Measurements from ENCODE around the gene TREX2. TPM values are rescaled to one million over a fixed set of nuclear protein-coding genes. Genes with fewer than 3 reads are reported as not detected.
A peak's percentile ranks its signal among the peaks of the same experiment; 100 is the strongest.

The TREX2 gene
- total RNA-seq, 1 experiment from 2014 or later = 1.1 TPM

DNA sequence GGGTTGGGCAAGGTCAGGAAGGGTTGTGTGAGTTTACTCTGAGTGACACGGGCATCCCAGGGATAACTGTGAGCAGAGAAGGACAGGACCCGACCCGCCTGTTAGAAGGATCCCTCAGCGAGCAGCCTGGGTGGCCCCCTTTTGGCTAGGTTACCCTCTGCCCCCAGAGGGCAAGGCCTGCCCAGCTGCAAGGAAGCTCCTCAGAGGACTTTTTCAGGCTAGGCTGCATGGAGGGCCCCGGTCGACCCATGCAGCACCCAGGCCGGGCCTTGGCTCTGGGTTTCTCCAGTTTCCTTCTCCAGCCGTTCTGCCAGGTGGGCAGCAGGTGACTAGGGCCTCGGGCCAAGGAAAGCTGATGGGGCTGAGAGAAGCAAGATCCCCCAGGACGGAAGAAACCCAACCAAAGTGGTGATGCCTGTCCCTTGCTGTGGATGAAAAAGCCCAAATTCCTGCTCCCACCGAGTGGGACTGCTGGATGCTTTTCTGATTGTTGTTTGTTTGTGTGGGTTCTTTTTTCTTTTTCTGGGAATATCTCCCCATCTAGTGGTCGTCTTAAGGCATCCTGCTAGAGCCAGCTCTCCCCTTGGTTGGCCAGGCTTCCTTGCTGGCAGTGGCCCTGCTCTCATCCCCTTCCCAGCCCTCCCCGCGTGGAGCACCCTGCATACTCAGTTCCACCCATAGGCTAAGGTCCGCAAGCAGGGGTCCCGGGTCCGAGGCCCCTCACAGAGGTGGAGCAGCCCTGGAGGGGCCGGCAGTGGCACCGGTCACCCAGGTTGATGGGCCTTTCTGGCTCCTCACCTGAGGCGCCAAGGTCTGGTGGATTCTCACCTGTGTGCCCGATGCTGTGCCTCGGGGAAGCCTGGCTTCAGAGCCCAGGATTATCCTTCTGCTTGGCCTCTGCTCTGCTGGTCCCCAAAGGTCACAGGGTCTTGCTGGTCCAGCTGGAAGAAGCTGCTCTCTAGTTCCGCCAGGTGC, 32.8 kb downstream of the TREX2 start:
- Histone ChIP-seq H3K27me3 (ENCODE audit: insufficient read depth, low read length) (peaks cover 7% of the 10 kb centered on the region; the same call in 1 of the 2 replicates), H2BK12ac (ENCODE audit: insufficient read length, low read depth, low read length) (no peak overlapping the region), H3K23me2 (ENCODE audit: insufficient read length, low read depth, low read length, poor library complexity, severe bottlenecking) (no peaks in the 10 kb centered on the region), H3K4ac (ENCODE audit: low read depth, low read length) (no peak overlapping the region), H4K91ac (ENCODE audit: insufficient read length, low read depth, low read length) (no peak overlapping the region), H3K27ac (ENCODE audit: insufficient read length, low read depth, low read length) (no peak overlapping the region), H2AK5ac (ENCODE audit: insufficient read length, low read length) (no peak overlapping the region), H2BK15ac (ENCODE audit: low read depth, low read length) (no peak overlapping the region), H3K9me3 (ENCODE audit: control insufficient read depth, low read depth, low read length) (peaks cover 21% of the 10 kb centered on the region), H3K4me2 (ENCODE audit: insufficient read depth, insufficient read length, low read length) (no peak overlapping the region), H3K4me1 (ENCODE audit: insufficient read depth, low read length) (no peaks in the 10 kb centered on the region), H2BK20ac (ENCODE audit: low read depth, low read length, poor library complexity, severe bottlenecking) (no peak overlapping the region), H2BK120ac (ENCODE audit: low read depth, low read length, poor library complexity, severe bottlenecking) (no peak overlapping the region), H2BK5ac (ENCODE audit: insufficient read length, low read length) (no peak overlapping the region), H3K18ac (ENCODE audit: insufficient read length, low read depth, low read length) (no peak overlapping the region), H3T11ph (ENCODE audit: low read length) (no peak overlapping the region), H3K79me1 (ENCODE audit: insufficient read depth, low read depth, low read length, poor library complexity, severe bottlenecking) (no peaks in the 10 kb centered on the region), H3K14ac (ENCODE audit: insufficient read depth, low read length) (no peak overlapping the region), H4K20me1 (ENCODE audit: control insufficient read depth, insufficient read depth, insufficient read length) (no peaks in the 10 kb centered on the region), H3K56ac (ENCODE audit: insufficient read length, low read depth, low read length) (no peak overlapping the region), H4K8ac (replicated peaks; ENCODE audit: insufficient read length, low read depth, low read length) (no peak overlapping the region), H4K5ac (ENCODE audit: insufficient read length, low read depth, low read length) (no peak overlapping the region), H2AFZ (ENCODE audit: low read length) (no peak overlapping the region), H3K79me2 (ENCODE audit: insufficient read depth, low read length) (no peaks in the 10 kb centered on the region), H3K9ac (ENCODE audit: extremely low read depth, insufficient read length, low read length) (no peak overlapping the region), H3K23ac (ENCODE audit: insufficient read length, low read depth, low read length) (no peak overlapping the region)
- peaks cover 5 to 14% (median 8%) of the 10 kb centered on the region in 3 experiments; a peak in 5 of 7 replicates for H3K36me3 Mint-ChIP-seq (ENCODE audit: insufficient read depth in 1 of 3, low read depth in 3 of 3)
- WGBS (ENCODE audit: extremely low coverage, insufficient read length, low lambda C conversion rate) = no CpG with 5 or more reads among the region's 23 CpGs
- DNase-seq = no peak
- no peak overlapping the region for H3K4me3 Mint-ChIP-seq
- TF ChIP-seq, protein P1, sequence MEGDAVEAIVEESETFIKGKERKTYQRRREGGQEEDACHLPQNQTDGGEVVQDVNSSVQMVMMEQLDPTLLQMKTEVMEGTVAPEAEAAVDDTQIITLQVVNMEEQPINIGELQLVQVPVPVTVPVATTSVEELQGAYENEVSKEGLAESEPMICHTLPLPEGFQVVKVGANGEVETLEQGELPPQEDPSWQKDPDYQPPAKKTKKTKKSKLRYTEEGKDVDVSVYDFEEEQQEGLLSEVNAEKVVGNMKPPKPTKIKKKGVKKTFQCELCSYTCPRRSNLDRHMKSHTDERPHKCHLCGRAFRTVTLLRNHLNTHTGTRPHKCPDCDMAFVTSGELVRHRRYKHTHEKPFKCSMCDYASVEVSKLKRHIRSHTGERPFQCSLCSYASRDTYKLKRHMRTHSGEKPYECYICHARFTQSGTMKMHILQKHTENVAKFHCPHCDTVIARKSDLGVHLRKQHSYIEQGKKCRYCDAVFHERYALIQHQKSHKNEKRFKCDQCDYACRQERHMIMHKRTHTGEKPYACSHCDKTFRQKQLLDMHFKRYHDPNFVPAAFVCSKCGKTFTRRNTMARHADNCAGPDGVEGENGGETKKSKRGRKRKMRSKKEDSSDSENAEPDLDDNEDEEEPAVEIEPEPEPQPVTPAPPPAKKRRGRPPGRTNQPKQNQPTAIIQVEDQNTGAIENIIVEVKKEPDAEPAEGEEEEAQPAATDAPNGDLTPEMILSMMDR (conservative IDR thresholded peaks at IDR 0.05) = peak; percentile 34; the same call in 2 of the 3 replicates
- H3K4me1 Mint-ChIP-seq = peaks cover 7 to 23% of the 10 kb centered on the region in 2 experiments
- H3K27me3 Mint-ChIP-seq (ENCODE audit: low read depth) = peaks cover 32% of the 10 kb centered on the region
- peaks cover 65 to 79% of the 10 kb centered on the region in 2 experiments for H3K9me3 Mint-ChIP-seq
- H3K27ac Mint-ChIP-seq = no peak overlapping the region

Data from H9 (cell line).